ENCODE measurements around the gene SLC12A8.
A peak's percentile ranks its signal among the peaks of the same experiment; 100 is the strongest.

SLC12A8 gene

GRCh38 chr3:125134952-125135351 is 77.6 kb downstream of the SLC12A8 start:
- H3K4me3 ChIP-seq (ENCODE audit: low read length): no peak overlapping the region
- TF ChIP-seq CTCF (conservative IDR thresholded peaks at IDR 0.05; ENCODE audit: low read depth, low read length): no peak
- DNase-seq (ENCODE audit: low read depth): no peak

GRCh38 chr3:125132815-125133214 is 79.7 kb downstream of the SLC12A8 start:
- no peak overlapping the region for H3K4me3 ChIP-seq (ENCODE audit: low read length)
- DNase-seq (ENCODE audit: low read depth): no peak
- TF ChIP-seq CTCF (conservative IDR thresholded peaks at IDR 0.05; ENCODE audit: low read depth, low read length): no peak

- peak overlapping the region; percentile 3 for H3K4me3 ChIP-seq (ENCODE audit: low read length)
- TF ChIP-seq CTCF (conservative IDR thresholded peaks at IDR 0.05; ENCODE audit: low read depth, low read length): no peak
- peak; percentile 97 for DNase-seq (ENCODE audit: low read depth)
These were observed 83.0 kb downstream of the SLC12A8 start for GRCh38 chr3:125129512-125129997.

- no peak for TF ChIP-seq CTCF (conservative IDR thresholded peaks at IDR 0.05; ENCODE audit: low read depth, low read length)
- peak; percentile 86 for DNase-seq (ENCODE audit: low read depth)
- peak overlapping the region; percentile 3 for H3K4me3 ChIP-seq (ENCODE audit: low read length)
These were observed 83.6 kb downstream of the SLC12A8 start for GRCh38 chr3:125128861-125129501.

- H3K4me3 ChIP-seq (ENCODE audit: low read length): no peak overlapping the region
- TF ChIP-seq CTCF (conservative IDR thresholded peaks at IDR 0.05; ENCODE audit: low read depth, low read length): no peak
- no peak for DNase-seq (ENCODE audit: low read depth)
These were observed 86.2 kb downstream of the SLC12A8 start for GRCh38 chr3:125126323-125126722.

GRCh38 chr3:125125821-125126245 is 86.7 kb downstream of the SLC12A8 start:
- TF ChIP-seq CTCF (conservative IDR thresholded peaks at IDR 0.05; ENCODE audit: low read depth, low read length): no peak
- peak; percentile 98 for DNase-seq (ENCODE audit: low read depth)

More at GRCh38 chr3:125125821-125126245, 86.7 kb downstream of the SLC12A8 start:
- no peak overlapping the region for H3K4me3 ChIP-seq (ENCODE audit: low read length)
